Transverse colon (tissue), 4 donors: ENCODE results near the gene ZNF654. TPM values are rescaled to one million over a fixed set of nuclear protein-coding genes. Genes with fewer than 3 reads are reported as not detected.

Experiments used
- DNase-seq: peaks from one replicate; pipeline ENCODE4 v3.0.0-alpha.2; 2019
- H3K27ac ChIP-seq, 4 donors: fragments of 200-600 bp; sonication (generic); 2 replicates each; pipeline ENCODE4 v1.5.1; 2016 to 2018; ENCODE audit warnings: inconsistent platforms in 4 of 4
- H3K27me3 ChIP-seq: fragments of 200-600 bp; sonication (generic); 2 replicates; pipeline ENCODE4 v1.5.1; 2017; ENCODE audit warnings: inconsistent platforms
- H3K36me3 ChIP-seq, 4 donors: fragments of 200-600 bp; sonication (generic); 2 replicates each; pipeline ENCODE4 v1.5.1; 2017 to 2019; ENCODE audit warnings: inconsistent platforms in 4 of 4
- H3K4me1 ChIP-seq, 4 donors: fragments of 200-600 bp; sonication (generic); 2 replicates each; pipeline ENCODE4 v1.5.1; 2017 to 2020; ENCODE audit warnings: inconsistent platforms in 4 of 4
- H3K4me3 ChIP-seq, 4 donors: fragments of 200-600 bp; sonication (generic); 1 replicate in 1 of 4; 2 replicates in 3 of 4; pipeline versions ENCODE4 v1.5.1 to v1.6.1; 2017 to 2019; ENCODE audit warnings: inconsistent platforms in 4 of 4
- H3K9me3 ChIP-seq, 2 donors: fragments of 200-600 bp; sonication (generic); 2 replicates each; pipeline ENCODE4 v1.5.1; 2017 to 2019; ENCODE audit warnings: inconsistent platforms in 2 of 2
- CTCF ChIP-seq, 5 experiments: fragments of 200-600 bp in 3 of 5; fragments of 450-650 bp in 2 of 5; sonication (generic) in 3 of 5; IDR thresholded peaks; 1 replicate in 2 of 5; 2 replicates in 3 of 5; pipeline ENCODE4 v1.5.1; 2016 to 2017; ENCODE audit warnings: antibody characterized with exemption in 5 of 5, inconsistent platforms in 3 of 5, mild to moderate bottlenecking in 2 of 5, moderate library complexity in 1 of 5
- EP300 ChIP-seq: sonication (generic); formaldehyde crosslinking; IDR thresholded peaks from one replicate; pipeline ENCODE4 v1.6.1; 2017; ENCODE audit warnings: antibody characterized with exemption, low read depth
- POLR2A ChIP-seq: fragments of 450-650 bp; IDR thresholded peaks from one replicate; pipeline ENCODE4 v1.6.1; 2016; ENCODE audit warnings: antibody characterized with exemption, mild to moderate bottlenecking, moderate library complexity
- POLR2AphosphoS5 ChIP-seq, 3 donors: sonication (generic); formaldehyde crosslinking; IDR thresholded peaks; one replicate each; pipeline ENCODE4 v1.6.1; 2016; ENCODE audit warnings: antibody characterized with exemption in 3 of 3
- WGBS, 2 donors: methylation state at CpG; one replicate each; pipeline ENCODE4 v1.1.5; 2018; ENCODE audit warnings: low coverage in 1 of 2; 5-methylcytosine and 5-hydroxymethylcytosine counted together
- in situ Hi-C, 4 donors: fragments of 200-750 bp; cut with MboI; loops; one replicate each; pipeline versions ENCODE4 v1.15.0 to v1.15.1; 2017; ENCODE audit warnings: low sequenced_read_pairs in 3 of 4, low pct_ligation_motif_present in 1 of 4, low pct_unique_long_range_greater_than_20kb in 1 of 4
- intact Hi-C: fragments of 100-400 bp; cut with DNase I; formaldehyde crosslinking; loops from one replicate; pipeline ENCODE4 v1.15.1; 2023; ENCODE audit warnings: low total_unique reads
- total RNA-seq, 4 donors: library from RNA; depleted of rRNA; stranded (reverse); fragments of >200 nt; gene quantifications; one replicate each; pipeline ENCODE4 v1.1.0, GENCODE V29; 2016

The ZNF654 gene
- total RNA-seq, 4 donors from 2014 or later: 7.2 to 16.8 (median 13.5) TPM

- Histone ChIP-seq H3K4me1 (peaks cover 0 to 4% (median 0%) of the 10 kb centered on the region in 4 donors), H3K4me3 (no peak overlapping the region), H3K9me3 (no peaks in the 10 kb centered on the region), H3K27ac (no peak overlapping the region), H3K27me3 (no peaks in the 10 kb centered on the region), H3K36me3 (peaks cover 0 to 50% (median 4%) of the 10 kb centered on the region in 4 donors)
- in situ Hi-C loops (no loop called here), intact Hi-C loops (no loop called here)
- DNase-seq: no peak
- WGBS, 2 donors: 60 to 89% methylated on average over 1 of the region's 1 CpG
- no peak for TF ChIP-seq POLR2AphosphoS5 (IDR thresholded peaks at IDR 0.05)
- TF ChIP-seq POLR2A: no peak
- no peak for TF ChIP-seq CTCF (IDR thresholded peaks at IDR 0.05)
- no peak for TF ChIP-seq EP300
These were observed 78.8 kb downstream of the ZNF654 start for GRCh38 chr3:88137836-88138235.

- H3K4me1 ChIP-seq: no peaks in the 10 kb centered on the region
- DNase-seq: no peak
- H3K9me3 ChIP-seq: no peaks in the 10 kb centered on the region
- H3K36me3 ChIP-seq: peaks cover 0 to 37% (median under 1%) of the 10 kb centered on the region in 4 donors
- in situ Hi-C loops (no loop called here), intact Hi-C loops (no loop called here)
- 61 to 70% methylated on average over 4 of the region's 4 CpGs for WGBS, 2 donors
- no peak overlapping the region for H3K4me3 ChIP-seq
- TF ChIP-seq POLR2A (no peak), CTCF (IDR thresholded peaks at IDR 0.05) (no peak), POLR2AphosphoS5 (IDR thresholded peaks at IDR 0.05) (no peak), EP300 (no peak)
- H3K27ac ChIP-seq: no peak overlapping the region
- no peaks in the 10 kb centered on the region for H3K27me3 ChIP-seq
These were observed 82.5 kb downstream of the ZNF654 start for GRCh38 chr3:88141458-88142083.

- no peaks in the 10 kb centered on the region for H3K4me1 ChIP-seq
- no peaks in the 10 kb centered on the region for H3K9me3 ChIP-seq
- H3K36me3 ChIP-seq: peaks cover 0 to 36% (median 0%) of the 10 kb centered on the region in 4 donors
- no peak for DNase-seq
- in situ Hi-C loops: no loop called here
- no peak overlapping the region for H3K27ac ChIP-seq
- TF ChIP-seq POLR2AphosphoS5 (IDR thresholded peaks at IDR 0.05): no peak
- no peak for TF ChIP-seq CTCF (IDR thresholded peaks at IDR 0.05)
- TF ChIP-seq EP300: no peak
- no peak for TF ChIP-seq POLR2A
- 68 to 74% methylated on average over 3 of the region's 3 CpGs for WGBS, 2 donors
- no peak overlapping the region for H3K4me3 ChIP-seq
- H3K27me3 ChIP-seq: no peaks in the 10 kb centered on the region
- intact Hi-C loops: no loop called here
These were observed 83.1 kb downstream of the ZNF654 start for GRCh38 chr3:88142094-88142624.

GRCh38 chr3:88147261-88147660 is 88.2 kb downstream of the ZNF654 start:
- TF ChIP-seq POLR2AphosphoS5 (IDR thresholded peaks at IDR 0.05) (no peak), POLR2A (no peak), CTCF (IDR thresholded peaks at IDR 0.05) (no peak), EP300 (no peak)
- H3K27ac ChIP-seq: no peak overlapping the region
- no peaks in the 10 kb centered on the region for H3K9me3 ChIP-seq
- H3K4me1 ChIP-seq: peaks cover 5 to 28% (median 18%) of the 10 kb centered on the region in 4 donors
- DNase-seq: no peak
- in situ Hi-C loops: no loop called here
- H3K4me3 ChIP-seq: no peak overlapping the region
- no peaks in the 10 kb centered on the region for H3K27me3 ChIP-seq
- intact Hi-C loops: no loop called here
- no peaks in the 10 kb centered on the region for H3K36me3 ChIP-seq
